Measurements from ENCODE around the gene AUTS2.

- TF ChIP-seq, protein P1, sequence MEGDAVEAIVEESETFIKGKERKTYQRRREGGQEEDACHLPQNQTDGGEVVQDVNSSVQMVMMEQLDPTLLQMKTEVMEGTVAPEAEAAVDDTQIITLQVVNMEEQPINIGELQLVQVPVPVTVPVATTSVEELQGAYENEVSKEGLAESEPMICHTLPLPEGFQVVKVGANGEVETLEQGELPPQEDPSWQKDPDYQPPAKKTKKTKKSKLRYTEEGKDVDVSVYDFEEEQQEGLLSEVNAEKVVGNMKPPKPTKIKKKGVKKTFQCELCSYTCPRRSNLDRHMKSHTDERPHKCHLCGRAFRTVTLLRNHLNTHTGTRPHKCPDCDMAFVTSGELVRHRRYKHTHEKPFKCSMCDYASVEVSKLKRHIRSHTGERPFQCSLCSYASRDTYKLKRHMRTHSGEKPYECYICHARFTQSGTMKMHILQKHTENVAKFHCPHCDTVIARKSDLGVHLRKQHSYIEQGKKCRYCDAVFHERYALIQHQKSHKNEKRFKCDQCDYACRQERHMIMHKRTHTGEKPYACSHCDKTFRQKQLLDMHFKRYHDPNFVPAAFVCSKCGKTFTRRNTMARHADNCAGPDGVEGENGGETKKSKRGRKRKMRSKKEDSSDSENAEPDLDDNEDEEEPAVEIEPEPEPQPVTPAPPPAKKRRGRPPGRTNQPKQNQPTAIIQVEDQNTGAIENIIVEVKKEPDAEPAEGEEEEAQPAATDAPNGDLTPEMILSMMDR (conservative IDR thresholded peaks at IDR 0.05; ENCODE audit: low read length) = no peak
- TF ChIP-seq EZH2phosphoT487 (IDR thresholded peaks at IDR 0.05; ENCODE audit: borderline replicate concordance) = no peak
These were observed 1078.0 kb downstream of the AUTS2 start for GRCh38 chr7:70676243-70676642.
